K562 (cell line): ENCODE data around the gene TBRG1. TPM values are rescaled to one million over a fixed set of nuclear protein-coding genes. Genes with fewer than 3 reads are reported as not detected.

Experiments used
- ATAC-seq: fragments of 200-7000 bp; cut with Tn5 transposase; 3 replicates; pipeline ENCODE4 v1.9.1; 2020; ENCODE audit warnings: moderate library complexity
- BruUV-seq: library from RNA; stranded (reverse); fragments of 400-500 nt; replicated peaks from 2 replicates; lab custom pipeline; 2021; lab: Mats Ljungman, UMichigan
- CTCF ChIA-PET: fragments of 300-600 bp; formaldehyde crosslinking; extraction: SDS; loops from one replicate; lab custom pipeline; 2021; ENCODE audit warnings: low intra/inter-chr PET ratio; lab: Yijun Ruan, JAX
- POLR2A ChIA-PET: fragments of 300-600, 350-650 bp; sonication (Branson Sonifier 250); formaldehyde crosslinking; extraction: SDS; loops from one replicate; lab custom pipeline; 2021; ENCODE audit warnings: antibody characterized with exemption, inconsistent platforms; lab: Yijun Ruan, JAX
- DNase-seq, 4 experiments: peaks; one replicate each; pipeline versions ENCODE4 v3.0.0 to v3.0.0-alpha.2; 2011 to 2018; ENCODE audit warnings: low spot score in 3 of 4, mixed read lengths in 3 of 4; ENCODE audit errors: extremely low read depth in 1 of 4
- FAIRE-seq: peaks from 2 replicates; lab custom pipeline; 2011; peaks lifted over from hg19 to GRCh38; lab: Jason Lieb, UNC
- H2AFZ ChIP-seq: 2 replicates; pipeline ENCODE4 v1.6.0; 2011; ENCODE audit warnings: low read depth, low read length, control low read depth, inconsistent platforms
- H3K27ac ChIP-seq: fragments of 200-600 bp; 3 replicates; pipeline ENCODE4 v1.8.0; 2011; ENCODE audit warnings: low read depth, mild to moderate bottlenecking, control low read depth, inconsistent platforms, low read length, moderate library complexity, mixed read lengths; ENCODE audit errors: extremely low read depth
- H3K27me3 ChIP-seq, 2 experiments: fragments of 300-600 bp in 1 of 2; 2 replicates in 1 of 2; 3 replicates in 1 of 2; pipeline versions ENCODE4 v1.6.0 to v1.8.0; 2011; ENCODE audit warnings: inconsistent platforms in 2 of 2, low read length in 2 of 2, mild to moderate bottlenecking in 1 of 2, mixed read lengths in 1 of 2, moderate library complexity in 1 of 2; ENCODE audit not compliant: control insufficient read depth in 2 of 2, insufficient read depth in 2 of 2
- H3K36me3 ChIP-seq: fragments of 300-600 bp; 3 replicates; pipeline ENCODE4 v1.8.0; 2011; ENCODE audit warnings: mild to moderate bottlenecking, low read length, inconsistent platforms; ENCODE audit not compliant: control insufficient read depth, insufficient read depth
- H3K4me1 ChIP-seq, 2 experiments: fragments of 200-600 bp in 1 of 2; replicated peaks in 1 of 2; 2 replicates in 1 of 2; 3 replicates in 1 of 2; pipeline versions ENCODE4 v1.5.1 to v1.8.0; 2011; ENCODE audit warnings: inconsistent platforms in 2 of 2, low read length in 2 of 2, mild to moderate bottlenecking in 1 of 2, mixed read lengths in 1 of 2, moderate library complexity in 1 of 2; ENCODE audit not compliant: control insufficient read depth in 2 of 2, insufficient read depth in 2 of 2
- H3K4me2 ChIP-seq: 2 replicates; pipeline ENCODE4 v1.6.1; 2011; ENCODE audit warnings: low read length, control low read depth, inconsistent platforms, mixed read lengths; ENCODE audit not compliant: insufficient read depth
- H3K4me3 ChIP-seq: fragments of 200-600 bp; sonication (generic), shearing (Covaris generic); 2 replicates; pipeline ENCODE4 v1.5.1; 2016; ENCODE audit warnings: control low read depth, inconsistent platforms
- H3K79me2 ChIP-seq: fragments of 200-600 bp; 3 replicates; pipeline ENCODE4 v1.8.0; 2011; ENCODE audit warnings: low read length, inconsistent platforms; ENCODE audit not compliant: control insufficient read depth, insufficient read depth
- H3K9ac ChIP-seq, 2 experiments: 2 replicates each; pipeline versions ENCODE4 v1.6.0 to v1.6.1; 2011; ENCODE audit warnings: low read depth in 2 of 2, low read length in 2 of 2, control low read depth in 1 of 2, inconsistent platforms in 1 of 2, mild to moderate bottlenecking in 1 of 2, mixed read lengths in 1 of 2; ENCODE audit not compliant: insufficient read depth in 1 of 2
- H3K9me1 ChIP-seq: one replicate; pipeline ENCODE4 v1.6.0; 2011; ENCODE audit warnings: inconsistent platforms, mild to moderate bottlenecking, low read length, moderate library complexity; ENCODE audit not compliant: control insufficient read depth, insufficient read depth
- H3K9me3 ChIP-seq: replicated peaks from 2 replicates; pipeline ENCODE4 v1.5.1; 2011; ENCODE audit warnings: low read depth, low read length, inconsistent platforms; ENCODE audit not compliant: control insufficient read depth, insufficient read depth
- H4K20me1 ChIP-seq: replicated peaks from 2 replicates; pipeline ENCODE4 v1.6.1; 2011; ENCODE audit warnings: low read length, inconsistent platforms, mixed read lengths; ENCODE audit not compliant: control insufficient read depth, insufficient read depth
- FOXA3 ChIP-seq, 2 experiments: fragments of 450-650 bp in 1 of 2; sonication (generic) in 1 of 2; formaldehyde crosslinking; IDR thresholded peaks in 1 of 2; conservative IDR thresholded peaks in 1 of 2; 2 replicates each; pipeline versions ENCODE4 v1.4.0 to v1.8.0; 2020 to 2022; ENCODE audit warnings: mild to moderate bottlenecking in 2 of 2, missing genetic modification reagents in 1 of 2
- ZBTB9 ChIP-seq: fragments of 450-650 bp; formaldehyde crosslinking; IDR thresholded peaks from 2 replicates; pipeline ENCODE4 v1.4.0; 2020; ENCODE audit warnings: mild to moderate bottlenecking, moderate library complexity
- WGBS: fragments of 100-300 bp; shearing (Covaris generic); methylation state at CpG from one replicate; pipeline ENCODE4 v1.1.6; 2016; ENCODE audit warnings: low coverage, mixed read lengths; ENCODE audit not compliant: insufficient coverage; ENCODE audit errors: missing lambda C conversion rate; 5-methylcytosine and 5-hydroxymethylcytosine counted together
- in situ Hi-C: fragments of 300-500 bp; cut with MboI; formaldehyde crosslinking; loops from 4 replicates; pipeline ENCODE4 v1.15.0; 2018; ENCODE audit warnings: inconsistent platforms, mixed read lengths
- intact Hi-C: fragments of 100-400 bp; cut with micrococcal nuclease; formaldehyde crosslinking; loops from 2 replicates; pipeline ENCODE4 v1.14.2; 2022
- polyA plus RNA-seq, 8 experiments: library from polyadenylated mRNA; depleted of rRNA in 4 of 8; stranded (reverse) in 5 of 8; unstranded in 3 of 8; fragments of >200 nt; fragmentation: Nextera tagmentation in 2 of 8; fragmentation: Illumina TruSeq in 1 of 8; extraction: Ambion mirVana in 2 of 8; extraction: Trizol in 1 of 8; gene quantifications; 2 replicates each; pipeline versions ENCODE4 v1.2.1 to v1.2.3, GENCODE V29; 2011 to 2014; ENCODE audit warnings: inconsistent platforms in 1 of 8, missing spikeins in 1 of 8
- total RNA-seq, 7 experiments: library from RNA; depleted of rRNA in 6 of 7; stranded (reverse); fragments of >200 nt in 6 of 7; fragmentation: Illumina TruSeq in 2 of 7; extraction: Trizol in 2 of 7; gene quantifications; 2 replicates each; pipeline versions ENCODE4 v1.2.1 to v1.2.3, GENCODE V29; 2011 to 2021; ENCODE audit warnings: low replicate concordance in 1 of 7

TBRG1 gene
- total and polyA plus RNA-seq, 9 of the 15 experiments (the other 6 are each of a cell fraction or from before 2014, with no cell fraction given) = 8.7 to 30.0 (median 20.2) TPM

- Histone ChIP-seq H3K4me2 (no peak overlapping the region), H3K4me1 (peaks cover 0 to 5% of the 10 kb centered on the region in 2 experiments; a peak in 2 of 5 replicates), H3K79me2 (no peaks in the 10 kb centered on the region), H3K9ac (no peak overlapping the region), H3K27me3 (no peaks in the 10 kb centered on the region), H2AFZ (no peak overlapping the region), H3K4me3 (no peak overlapping the region), H3K9me1 (no peaks in the 10 kb centered on the region), H3K36me3 (no peaks in the 10 kb centered on the region), H4K20me1 (no peaks in the 10 kb centered on the region), H3K27ac (no peak overlapping the region), H3K9me3 (no peaks in the 10 kb centered on the region)
- BruUV-seq = no TSS peak
- in situ Hi-C loops (loop anchor here (25.0 kb wide), 1 partner anchor 521 kb away; no protein-coding TSS in a partner anchor), intact Hi-C loops (loop anchor here (10.0 kb wide), 1 partner anchor 389 kb away; no protein-coding TSS in a partner anchor)
- ATAC-seq (no peak), DNase-seq (no peak), FAIRE-seq (no peak)
- TF ChIP-seq ZBTB9 (CRISPR knock-in tag) (no peak), FOXA3 (CRISPR knock-in tag; conservative IDR thresholded peaks at IDR 0.05 in 1 of 2, IDR thresholded peaks at IDR 0.05 in 1 of 2) (peak in 1 of 2 experiments; percentile 35; a peak in 1 of 4 replicates)
- CTCF ChIA-PET = interaction anchor here (0.8 kb wide), 1 partner anchor 476 kb away, joined by 3 read pairs; no protein-coding TSS in a partner anchor
- 42% methylated on average over 8 of the region's 8 CpGs for WGBS
- POLR2A ChIA-PET = interaction anchor here (0.8 kb wide), 1 partner anchor 15 kb away, joined by 3 read pairs; no protein-coding TSS in a partner anchor
Measured at GRCh38 chr11:124583781-124584180, 38.9 kb upstream of the TBRG1 start.
